Ramos (cell line): ENCODE results near the gene SYTL5.

ENCODE experiments used
- in situ Hi-C: fragments of 300-500 bp; cut with MboI; formaldehyde crosslinking; loops from one replicate; pipeline ENCODE4 v1.14.3; 2022; ENCODE audit warnings: low sequenced_read_pairs; ENCODE audit not compliant: unreplicated experiment

SYTL5 gene

GRCh38 chrX:38127961-38128360 is 121.6 kb downstream of the SYTL5 start:
- in situ Hi-C loops, result no loop called here

GRCh38 chrX:38129366-38129765 is 123.0 kb downstream of the SYTL5 start:
- in situ Hi-C loops, result no loop called here

GRCh38 chrX:38138157-38138891 is 132.0 kb downstream of the SYTL5 start:
- in situ Hi-C loops, result no loop called here

- in situ Hi-C loops, result no loop called here
Observed at GRCh38 chrX:38138900-38139299, 132.5 kb downstream of the SYTL5 start.

- in situ Hi-C loops, result no loop called here
Observed at GRCh38 chrX:38142610-38143009, 136.3 kb downstream of the SYTL5 start.

GRCh38 chrX:38149016-38149415 is 142.7 kb downstream of the SYTL5 start:
- in situ Hi-C loops, result no loop called here

GRCh38 chrX:38150993-38151392 is 144.6 kb downstream of the SYTL5 start:
- in situ Hi-C loops, result loop anchor here (25.0 kb wide), 2 partner anchors 414 to 639 kb away; no protein-coding TSS in a partner anchor

GRCh38 chrX:38151441-38151840 is 145.1 kb downstream of the SYTL5 start:
- in situ Hi-C loops, result loop anchor here (25.0 kb wide), 2 partner anchors 414 to 639 kb away; no protein-coding TSS in a partner anchor

GRCh38 chrX:38154340-38154739 is 148.0 kb downstream of the SYTL5 start:
- in situ Hi-C loops, result loop anchor here (25.0 kb wide), 2 partner anchors 417 to 642 kb away; no protein-coding TSS in a partner anchor

- in situ Hi-C loops, result loop anchor here (25.0 kb wide), 2 partner anchors 418 to 643 kb away; no protein-coding TSS in a partner anchor
Observed at GRCh38 chrX:38154818-38155217, 148.5 kb downstream of the SYTL5 start.

GRCh38 chrX:38156838-38157237 is 150.5 kb downstream of the SYTL5 start:
- in situ Hi-C loops, result loop anchor here (25.0 kb wide), 2 partner anchors 420 to 645 kb away; no protein-coding TSS in a partner anchor

GRCh38 chrX:38163193-38163592 is 156.8 kb downstream of the SYTL5 start:
- in situ Hi-C loops, result loop anchor here (25.0 kb wide), 2 partner anchors 426 to 651 kb away; no protein-coding TSS in a partner anchor

GRCh38 chrX:38165023-38165422 is 158.7 kb downstream of the SYTL5 start:
- in situ Hi-C loops, result loop anchor here (25.0 kb wide), 2 partner anchors 428 to 653 kb away; no protein-coding TSS in a partner anchor

- in situ Hi-C loops, result loop anchor here (25.0 kb wide), 2 partner anchors 429 to 654 kb away; no protein-coding TSS in a partner anchor
Observed at GRCh38 chrX:38166478-38167083, 160.2 kb downstream of the SYTL5 start.

- in situ Hi-C loops, result loop anchor here (25.0 kb wide), 2 partner anchors 433 to 658 kb away; no protein-coding TSS in a partner anchor
Observed at GRCh38 chrX:38170556-38170955, 164.2 kb downstream of the SYTL5 start.

GRCh38 chrX:38172596-38172995 is 166.2 kb downstream of the SYTL5 start:
- in situ Hi-C loops, result loop anchor here (25.0 kb wide), 2 partner anchors 435 to 660 kb away; no protein-coding TSS in a partner anchor

GRCh38 chrX:38175139-38175538 is 168.8 kb downstream of the SYTL5 start:
- in situ Hi-C loops, result no loop called here

GRCh38 chrX:38178396-38178795 is 172.0 kb downstream of the SYTL5 start:
- in situ Hi-C loops, result no loop called here
